Right atrium auricular region (tissue), 2 donors: Measurements from ENCODE around the gene SRPK2. TPM values are rescaled to one million over a fixed set of nuclear protein-coding genes. Genes with fewer than 3 reads are reported as not detected.

Source experiments
- DNase-seq: peaks from one replicate; pipeline ENCODE4 v3.0.0-alpha.2; 2019; ENCODE audit warnings: low spot score
- H3K27ac ChIP-seq, 2 donors: fragments of 200-600 bp; sonication (generic); 1 replicate in 1 of 2; 2 replicates in 1 of 2; pipeline ENCODE4 v1.5.1; 2016 to 2019
- H3K27me3 ChIP-seq, 2 donors: fragments of 200-600 bp; sonication (generic); one replicate each; pipeline versions ENCODE4 v1.5.1 to v1.6.0; 2017 to 2019
- H3K36me3 ChIP-seq: fragments of 200-600 bp; sonication (generic); one replicate; pipeline ENCODE4 v1.5.1; 2016
- H3K4me1 ChIP-seq, 2 donors: fragments of 200-600 bp; sonication (generic); one replicate each; pipeline versions ENCODE4 v1.5.1 to v1.6.0; 2017 to 2019
- H3K4me3 ChIP-seq, 2 donors: fragments of 200-600 bp; sonication (generic); 1 replicate in 1 of 2; 2 replicates in 1 of 2; pipeline ENCODE4 v1.5.1; 2017 to 2019; ENCODE audit warnings: mild to moderate bottlenecking in 1 of 2, moderate library complexity in 1 of 2
- H3K9me3 ChIP-seq, 2 donors: fragments of 200-600 bp; sonication (generic); one replicate each; pipeline ENCODE4 v1.5.1; 2019
- total RNA-seq, 2 donors: library from RNA; depleted of rRNA; stranded (reverse); fragments of >200 nt; gene quantifications; one replicate each; pipeline ENCODE4 v1.1.0, GENCODE V29; 2016
- TF ChIP-seq, protein P1 (sequence below), 2 donors: fragments of 200-600 bp; sonication (generic); IDR thresholded peaks; one replicate each; pipeline ENCODE4 v1.5.1; 2019; ENCODE audit warnings: antibody characterized with exemption in 2 of 2

SRPK2 gene
- total RNA-seq, 2 donors from 2014 or later: 19.8 to 20.9 TPM

DNA sequence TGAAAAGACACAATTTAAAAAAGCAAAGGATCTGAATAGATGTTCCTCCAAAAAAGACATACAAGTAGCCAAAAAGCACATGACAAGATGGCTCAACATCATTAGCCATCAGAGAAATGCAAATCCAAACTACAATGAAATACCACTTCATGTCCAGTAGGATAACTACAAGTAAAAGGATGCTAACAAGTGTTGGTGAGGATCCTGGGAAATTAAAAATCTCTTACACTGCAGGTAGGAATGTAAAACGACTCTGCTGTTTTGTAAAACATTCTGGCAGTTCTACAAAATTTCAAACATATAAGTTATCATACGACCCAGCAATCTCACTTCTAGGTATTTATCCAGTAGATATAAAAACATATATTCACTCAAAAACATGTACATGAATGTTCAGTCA is 161.3 kb downstream of the SRPK2 start:
- Histone ChIP-seq H3K4me1 (peaks cover 0 to 11% of the 10 kb centered on the region in 2 donors), H3K9me3 (no peaks in the 10 kb centered on the region), H3K27ac (no peak overlapping the region), H3K4me3 (no peak overlapping the region), H3K36me3 (no peaks in the 10 kb centered on the region), H3K27me3 (no peaks in the 10 kb centered on the region)
- DNase-seq: no peak
- TF ChIP-seq, protein P1, sequence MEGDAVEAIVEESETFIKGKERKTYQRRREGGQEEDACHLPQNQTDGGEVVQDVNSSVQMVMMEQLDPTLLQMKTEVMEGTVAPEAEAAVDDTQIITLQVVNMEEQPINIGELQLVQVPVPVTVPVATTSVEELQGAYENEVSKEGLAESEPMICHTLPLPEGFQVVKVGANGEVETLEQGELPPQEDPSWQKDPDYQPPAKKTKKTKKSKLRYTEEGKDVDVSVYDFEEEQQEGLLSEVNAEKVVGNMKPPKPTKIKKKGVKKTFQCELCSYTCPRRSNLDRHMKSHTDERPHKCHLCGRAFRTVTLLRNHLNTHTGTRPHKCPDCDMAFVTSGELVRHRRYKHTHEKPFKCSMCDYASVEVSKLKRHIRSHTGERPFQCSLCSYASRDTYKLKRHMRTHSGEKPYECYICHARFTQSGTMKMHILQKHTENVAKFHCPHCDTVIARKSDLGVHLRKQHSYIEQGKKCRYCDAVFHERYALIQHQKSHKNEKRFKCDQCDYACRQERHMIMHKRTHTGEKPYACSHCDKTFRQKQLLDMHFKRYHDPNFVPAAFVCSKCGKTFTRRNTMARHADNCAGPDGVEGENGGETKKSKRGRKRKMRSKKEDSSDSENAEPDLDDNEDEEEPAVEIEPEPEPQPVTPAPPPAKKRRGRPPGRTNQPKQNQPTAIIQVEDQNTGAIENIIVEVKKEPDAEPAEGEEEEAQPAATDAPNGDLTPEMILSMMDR (IDR thresholded peaks at IDR 0.05): no peak

DNA sequence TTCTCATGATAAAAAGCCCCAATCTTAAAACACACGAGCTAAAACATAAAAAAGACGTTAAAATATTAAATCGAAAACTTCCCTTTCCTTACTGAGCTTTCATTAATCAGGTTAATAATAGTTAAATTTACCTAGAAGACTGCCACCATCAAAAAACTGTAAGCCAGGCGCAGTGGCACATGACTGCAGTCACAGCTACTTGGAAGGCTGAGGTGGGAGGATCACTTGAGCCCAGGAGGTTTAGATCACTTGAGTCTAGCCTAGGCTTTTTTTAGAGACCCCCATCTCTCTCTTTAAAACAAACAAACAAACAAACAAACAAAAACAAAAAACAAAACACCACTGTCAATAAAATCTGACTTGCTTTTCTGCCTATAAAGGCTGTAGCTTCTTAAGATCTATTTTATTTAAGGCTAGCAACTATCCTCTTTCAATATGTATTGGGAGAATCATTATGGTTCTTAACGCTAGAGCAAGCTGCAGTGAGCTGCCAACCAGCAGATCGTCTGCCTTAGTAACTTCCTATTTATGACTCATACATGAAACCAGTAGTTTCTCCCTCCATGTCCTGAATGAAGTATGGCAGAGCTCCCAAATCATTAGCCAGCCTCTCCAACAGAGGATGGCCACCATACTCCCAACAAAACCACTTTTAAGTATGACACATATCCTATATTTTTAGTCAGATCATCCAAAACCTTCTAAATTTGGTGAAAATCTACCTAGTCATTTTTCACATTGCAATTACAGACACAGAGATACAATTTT is 163.7 kb downstream of the SRPK2 start:
- TF ChIP-seq, protein P1 (IDR thresholded peaks at IDR 0.05): no peak
- DNase-seq: no peak
- Histone ChIP-seq H3K9me3 (no peaks in the 10 kb centered on the region), H3K27ac (no peak overlapping the region), H3K36me3 (no peaks in the 10 kb centered on the region), H3K4me3 (no peak overlapping the region), H3K27me3 (no peaks in the 10 kb centered on the region), H3K4me1 (peaks cover 0 to 11% of the 10 kb centered on the region in 2 donors)

DNA sequence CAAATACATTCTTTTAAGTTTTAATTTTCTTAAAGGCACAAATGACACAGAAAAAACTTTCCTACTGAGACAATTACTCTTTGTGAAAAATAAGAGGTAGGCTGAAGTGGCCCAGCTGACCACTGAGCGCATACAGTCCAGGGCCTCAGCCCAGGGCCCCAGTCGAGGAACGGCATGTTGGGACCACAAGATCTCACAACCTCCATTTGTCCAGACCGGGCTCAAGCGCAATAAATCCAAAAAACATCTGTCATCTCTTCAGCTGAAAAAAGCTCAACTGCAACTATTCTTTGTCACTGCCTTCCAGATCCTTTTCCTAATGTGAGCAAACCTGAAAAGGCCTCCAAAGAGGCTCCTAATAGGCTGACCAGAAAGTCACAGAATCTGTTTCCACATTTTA is 165.8 kb downstream of the SRPK2 start:
- TF ChIP-seq, protein P1 (IDR thresholded peaks at IDR 0.05): no peak
- Histone ChIP-seq H3K4me3 (no peak overlapping the region), H3K27ac (no peak overlapping the region), H3K9me3 (no peaks in the 10 kb centered on the region), H3K4me1 (peaks cover 0 to 11% of the 10 kb centered on the region in 2 donors), H3K36me3 (no peaks in the 10 kb centered on the region), H3K27me3 (no peaks in the 10 kb centered on the region)
- DNase-seq: no peak

DNA sequence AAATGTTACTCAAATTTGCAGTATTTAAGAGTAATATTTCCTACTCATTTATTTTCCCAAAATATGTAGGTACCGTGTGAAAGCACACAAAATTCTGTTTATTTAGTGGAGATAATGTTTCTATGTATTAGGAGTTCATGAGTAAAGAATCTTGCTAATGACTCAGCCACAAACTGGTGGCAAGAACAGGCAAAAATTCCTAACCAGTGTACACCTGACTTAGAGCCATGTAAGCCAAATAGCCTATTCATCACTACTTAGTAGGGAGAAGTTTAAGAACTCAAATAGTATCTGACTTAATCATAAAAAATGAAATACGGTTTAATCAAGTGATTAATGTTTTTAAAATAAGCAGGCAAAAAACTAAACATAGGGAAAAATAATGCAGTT is 169.0 kb downstream of the SRPK2 start:
- no peak overlapping the region for H3K4me3 ChIP-seq
- H3K27ac ChIP-seq: no peak overlapping the region
- DNase-seq: no peak

DNA sequence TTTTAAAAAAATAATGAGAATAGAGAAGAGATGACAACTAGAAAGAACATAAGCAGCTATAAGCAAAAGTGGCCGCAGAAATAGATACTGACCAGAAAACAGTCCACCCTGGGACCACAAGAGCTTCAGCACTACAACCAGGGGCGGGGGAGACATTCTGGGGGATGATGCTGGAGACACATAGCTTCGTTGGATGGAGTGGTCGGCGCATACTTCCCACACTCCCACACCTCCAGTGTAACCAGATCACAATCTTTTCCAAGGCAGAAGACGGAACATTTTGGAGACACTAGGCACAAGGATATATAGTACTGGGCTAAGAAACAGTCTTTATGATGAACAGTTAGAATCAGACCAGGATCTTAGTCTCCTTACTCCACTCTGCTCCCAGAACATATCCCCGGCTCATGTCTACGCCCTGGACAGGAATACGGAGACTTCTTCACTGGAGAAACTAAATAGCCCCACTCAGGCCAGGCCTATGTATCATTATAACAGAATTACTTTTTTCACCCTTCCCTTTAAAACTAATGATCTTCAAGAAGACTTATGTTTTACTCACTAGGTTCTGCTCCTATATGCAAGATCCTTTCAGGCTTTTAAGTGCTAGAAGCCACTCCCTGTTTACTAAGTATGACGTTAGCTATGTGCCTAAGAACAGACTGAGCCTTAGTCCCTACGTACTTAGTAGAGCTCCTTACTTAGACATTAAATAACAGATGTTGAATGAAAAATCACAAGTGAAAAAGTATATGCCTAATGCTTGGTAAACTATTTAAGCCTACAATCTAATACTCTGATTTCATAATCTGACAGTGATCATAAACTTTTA is 169.6 kb downstream of the SRPK2 start:
- no peak overlapping the region for H3K27ac ChIP-seq
- TF ChIP-seq, protein P1 (IDR thresholded peaks at IDR 0.05): no peak
- peaks cover 0 to 3% of the 10 kb centered on the region in 2 donors for H3K4me1 ChIP-seq
- H3K27me3 ChIP-seq: no peaks in the 10 kb centered on the region
- no peaks in the 10 kb centered on the region for H3K9me3 ChIP-seq
- H3K4me3 ChIP-seq: no peak overlapping the region
- no peak for DNase-seq
- no peaks in the 10 kb centered on the region for H3K36me3 ChIP-seq

More for the DNA sequence above, 169.0 kb downstream of the SRPK2 start:
- H3K36me3 ChIP-seq: no peaks in the 10 kb centered on the region
- TF ChIP-seq, protein P1 (IDR thresholded peaks at IDR 0.05): no peak
- H3K4me1 ChIP-seq: peaks cover 0 to 5% of the 10 kb centered on the region in 2 donors
- no peaks in the 10 kb centered on the region for H3K27me3 ChIP-seq
- H3K9me3 ChIP-seq: no peaks in the 10 kb centered on the region
